ENCODE data around the gene MPHOSPH10.

- TF ChIP-seq EZH2 (IDR thresholded peaks at IDR 0.05; ENCODE audit: borderline replicate concordance, low read length) (no peak), CTCF (conservative IDR thresholded peaks at IDR 0.05 in 1 of 2, IDR thresholded peaks at IDR 0.05 in 1 of 2; ENCODE audit: extremely low read depth in 1 of 2, insufficient read depth in 1 of 2, low read depth in 1 of 2, low read length in 2 of 2) (no peak)
These were observed at the start of gene MPHOSPH10, which contains the start of gene MCEE for GRCh38 chr2:71130152-71130904.
